GM12878 (cell line): ENCODE results near the gene ANO6.

Experiments used
- CREB1 ChIP-seq: IDR thresholded peaks from 2 replicates; pipeline ENCODE4 v1.6.1; 2012; ENCODE audit warnings: low read depth, mild to moderate bottlenecking, inconsistent platforms
- ESRRA ChIP-seq: IDR thresholded peaks from 2 replicates; pipeline ENCODE4 v1.6.1; 2012; ENCODE audit warnings: mild to moderate bottlenecking, low read length, improper control_type of control experiment
- HCFC1 ChIP-seq: fragments of 150-350 bp; IDR thresholded peaks from 2 replicates; pipeline ENCODE4 v1.6.1; 2014; ENCODE audit warnings: low read length
- MXI1 ChIP-seq: fragments of 150-350 bp; IDR thresholded peaks from 2 replicates; pipeline ENCODE4 v1.6.1; 2011; ENCODE audit warnings: low read depth, mild to moderate bottlenecking, inconsistent platforms, low read length, improper control_type of control experiment
- MYB ChIP-seq: fragments of 150-350 bp; IDR thresholded peaks from 2 replicates; pipeline ENCODE4 v1.6.1; 2014; ENCODE audit warnings: mild to moderate bottlenecking, low read depth, low read length, borderline replicate concordance
- NRF1 ChIP-seq: conservative IDR thresholded peaks from 2 replicates; pipeline ENCODE4 v1.6.1; 2011; ENCODE audit warnings: mild to moderate bottlenecking, low read depth, low read length, improper control_type of control experiment
- TF ChIP-seq, protein P1 (sequence below): IDR thresholded peaks from 2 replicates; pipeline ENCODE4 v1.6.1; 2011; ENCODE audit warnings: borderline replicate concordance, low read depth, mild to moderate bottlenecking, moderate library complexity, mixed read lengths, low read length; ENCODE audit not compliant: insufficient read depth; ENCODE audit errors: extremely low read length
- TF ChIP-seq, protein P2 (sequence below), 3 experiments: IDR thresholded peaks in 2 of 3; conservative IDR thresholded peaks in 1 of 3; 2 replicates each; pipeline ENCODE4 v1.5.1; 2011; ENCODE audit warnings: low read depth in 3 of 3, low read length in 3 of 3, mild to moderate bottlenecking in 3 of 3, control low read depth in 2 of 3, moderate library complexity in 2 of 3, inconsistent platforms in 1 of 3, mixed read lengths in 1 of 3; ENCODE audit not compliant: control insufficient read depth in 2 of 3, insufficient read depth in 1 of 3; ENCODE audit errors: extremely low read depth in 1 of 3
- TF ChIP-seq, protein P3 (sequence below): fragments of 150-350 bp; IDR thresholded peaks from 2 replicates; pipeline ENCODE4 v1.6.1; 2014; ENCODE audit warnings: mild to moderate bottlenecking, low read depth, low read length

DNA sequence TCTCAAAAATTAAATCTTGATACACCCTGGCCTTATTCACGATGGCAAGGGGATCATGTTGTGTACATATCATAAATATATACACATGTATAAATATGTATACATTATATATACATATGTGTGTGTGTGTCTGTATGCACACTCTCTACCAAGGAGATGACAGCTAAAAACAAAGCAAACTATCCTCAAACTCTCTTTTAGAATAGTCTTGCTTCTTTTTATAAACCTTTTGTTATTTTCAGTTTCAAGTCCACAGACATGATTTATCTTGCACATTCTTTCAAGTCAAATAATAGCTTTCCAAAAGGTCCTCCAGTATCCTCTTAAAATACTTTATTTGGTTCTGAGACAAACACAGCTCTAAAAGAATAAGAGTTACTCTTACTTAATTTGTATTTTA, 8.4 kb downstream of the ANO6 start:
- TF ChIP-seq NRF1 = no peak
- no peak for TF ChIP-seq HCFC1
- TF ChIP-seq, protein P1, sequence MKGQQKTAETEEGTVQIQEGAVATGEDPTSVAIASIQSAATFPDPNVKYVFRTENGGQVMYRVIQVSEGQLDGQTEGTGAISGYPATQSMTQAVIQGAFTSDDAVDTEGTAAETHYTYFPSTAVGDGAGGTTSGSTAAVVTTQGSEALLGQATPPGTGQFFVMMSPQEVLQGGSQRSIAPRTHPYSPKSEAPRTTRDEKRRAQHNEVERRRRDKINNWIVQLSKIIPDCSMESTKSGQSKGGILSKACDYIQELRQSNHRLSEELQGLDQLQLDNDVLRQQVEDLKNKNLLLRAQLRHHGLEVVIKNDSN = no peak
- TF ChIP-seq MXI1 = no peak
- no peak for TF ChIP-seq CREB1
- TF ChIP-seq, protein P2, sequence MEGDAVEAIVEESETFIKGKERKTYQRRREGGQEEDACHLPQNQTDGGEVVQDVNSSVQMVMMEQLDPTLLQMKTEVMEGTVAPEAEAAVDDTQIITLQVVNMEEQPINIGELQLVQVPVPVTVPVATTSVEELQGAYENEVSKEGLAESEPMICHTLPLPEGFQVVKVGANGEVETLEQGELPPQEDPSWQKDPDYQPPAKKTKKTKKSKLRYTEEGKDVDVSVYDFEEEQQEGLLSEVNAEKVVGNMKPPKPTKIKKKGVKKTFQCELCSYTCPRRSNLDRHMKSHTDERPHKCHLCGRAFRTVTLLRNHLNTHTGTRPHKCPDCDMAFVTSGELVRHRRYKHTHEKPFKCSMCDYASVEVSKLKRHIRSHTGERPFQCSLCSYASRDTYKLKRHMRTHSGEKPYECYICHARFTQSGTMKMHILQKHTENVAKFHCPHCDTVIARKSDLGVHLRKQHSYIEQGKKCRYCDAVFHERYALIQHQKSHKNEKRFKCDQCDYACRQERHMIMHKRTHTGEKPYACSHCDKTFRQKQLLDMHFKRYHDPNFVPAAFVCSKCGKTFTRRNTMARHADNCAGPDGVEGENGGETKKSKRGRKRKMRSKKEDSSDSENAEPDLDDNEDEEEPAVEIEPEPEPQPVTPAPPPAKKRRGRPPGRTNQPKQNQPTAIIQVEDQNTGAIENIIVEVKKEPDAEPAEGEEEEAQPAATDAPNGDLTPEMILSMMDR (IDR thresholded peaks at IDR 0.05 in 2 of 3, conservative IDR thresholded peaks at IDR 0.05 in 1 of 3; ENCODE audit: control insufficient read depth in 2 of 3, extremely low read depth in 1 of 3, insufficient read depth in 1 of 3, low read depth in 3 of 3, low read length in 3 of 3) = no peak
- TF ChIP-seq, protein P3, sequence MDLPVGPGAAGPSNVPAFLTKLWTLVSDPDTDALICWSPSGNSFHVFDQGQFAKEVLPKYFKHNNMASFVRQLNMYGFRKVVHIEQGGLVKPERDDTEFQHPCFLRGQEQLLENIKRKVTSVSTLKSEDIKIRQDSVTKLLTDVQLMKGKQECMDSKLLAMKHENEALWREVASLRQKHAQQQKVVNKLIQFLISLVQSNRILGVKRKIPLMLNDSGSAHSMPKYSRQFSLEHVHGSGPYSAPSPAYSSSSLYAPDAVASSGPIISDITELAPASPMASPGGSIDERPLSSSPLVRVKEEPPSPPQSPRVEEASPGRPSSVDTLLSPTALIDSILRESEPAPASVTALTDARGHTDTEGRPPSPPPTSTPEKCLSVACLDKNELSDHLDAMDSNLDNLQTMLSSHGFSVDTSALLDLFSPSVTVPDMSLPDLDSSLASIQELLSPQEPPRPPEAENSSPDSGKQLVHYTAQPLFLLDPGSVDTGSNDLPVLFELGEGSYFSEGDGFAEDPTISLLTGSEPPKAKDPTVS = no peak
- no peak for TF ChIP-seq MYB
- no peak for TF ChIP-seq ESRRA
